ENCODE measurements around the gene NKTR.

DNA sequence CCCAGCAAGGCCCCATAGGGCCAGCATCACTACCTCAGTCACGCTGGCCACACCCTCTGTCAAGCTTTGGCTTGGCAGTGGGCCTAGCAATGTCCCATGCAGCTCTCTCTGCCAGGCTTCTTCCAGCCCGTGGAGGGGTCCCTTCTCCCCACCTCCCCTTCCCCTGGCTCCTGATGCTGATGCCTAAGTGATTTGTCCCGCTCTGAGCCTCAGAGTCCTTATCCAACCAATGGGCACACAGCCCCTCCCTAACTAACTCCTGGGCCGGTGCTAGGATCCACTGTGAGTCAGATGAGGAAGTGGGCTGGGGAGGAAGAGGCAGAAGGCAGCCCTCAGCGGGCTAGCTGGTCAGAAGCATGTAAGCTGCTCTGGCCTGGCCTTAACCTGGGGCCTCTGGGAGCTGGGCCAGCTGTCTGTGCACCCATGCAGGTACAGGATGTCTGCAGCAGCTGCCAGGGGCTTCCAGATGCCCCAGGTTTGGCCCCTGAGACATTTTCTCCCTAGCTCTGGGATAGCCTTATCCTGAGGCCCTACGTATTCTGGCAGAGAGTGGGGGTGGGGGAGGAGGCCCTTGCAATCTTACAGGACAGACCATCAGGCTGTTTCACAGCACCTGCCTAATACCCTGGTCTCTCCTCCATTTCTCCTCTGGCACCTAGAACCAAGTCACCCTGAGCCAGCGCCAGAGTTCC, 52.3 kb downstream of the NKTR start:
- no peak for TF ChIP-seq POLR2AphosphoS5 (IDR thresholded peaks at IDR 0.05; ENCODE audit: borderline replicate concordance, low read depth, low read length)
- no peak for TF ChIP-seq EZH2 (IDR thresholded peaks at IDR 0.05)
- TF ChIP-seq FOXP2 (optimal IDR thresholded peaks at IDR 0.05; ENCODE audit: control extremely low read depth, extremely low read length, insufficient read depth) = no peak
